ENCODE results near the gene PTPRE. TPM values are rescaled to one million over a fixed set of nuclear protein-coding genes. Genes with fewer than 3 reads are reported as not detected.

The PTPRE gene
- polyA plus RNA-seq, 1 of the 3 experiments (the other 2 are of a cell fraction) = 11.8 TPM

DNA sequence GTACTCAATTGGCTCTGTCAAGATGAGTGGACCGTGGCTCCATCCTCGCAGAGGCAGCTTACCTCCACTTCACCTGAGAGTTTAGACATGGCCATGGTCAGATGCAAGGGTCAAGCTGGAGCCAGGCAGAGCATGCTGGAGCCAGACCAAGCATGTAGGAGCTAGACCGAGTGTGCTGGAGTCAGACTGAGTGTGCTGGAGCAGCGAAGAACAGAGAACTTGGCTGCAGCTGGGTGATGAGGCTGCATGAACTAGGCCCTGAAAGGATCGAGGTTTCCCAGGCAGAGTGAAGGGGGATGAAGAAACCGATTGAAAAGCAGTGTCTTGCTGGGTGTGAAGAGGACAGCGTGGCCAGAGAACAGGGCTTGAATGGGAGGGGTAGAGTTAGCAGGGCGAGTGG lies 133.2 kb downstream of the PTPRE start:
- WGBS (ENCODE audit: low lambda C conversion rate) = 82% methylated on average over 8 of the region's 8 CpGs
- ChIA-PET POLR2A (no interaction called here), CTCF (interaction anchor here (0.8 to 1.1 kb wide), 2 partner anchors 29 to 39 kb away, joined by 3 to 4 read pairs; no protein-coding TSS in a partner anchor)
- Histone ChIP-seq H3K79me2 (ENCODE audit: insufficient read depth) (no peaks in the 10 kb centered on the region), H3K9ac (no peak overlapping the region), H3K27me3 (ENCODE audit: insufficient read depth) (no peaks in the 10 kb centered on the region), H2AFZ (ENCODE audit: low read depth) (no peak overlapping the region), H4K20me1 (ENCODE audit: insufficient read depth) (no peaks in the 10 kb centered on the region), H3K36me3 (replicated peaks in 1 of 2; ENCODE audit: control insufficient read depth in 1 of 2, insufficient read depth in 2 of 2, low read length in 1 of 2) (peaks cover 0 to 4% of the 10 kb centered on the region in 2 experiments), H3K4me2 (no peak overlapping the region), H3K9me3 (no peaks in the 10 kb centered on the region), H3K9me2 (no peaks in the 10 kb centered on the region), H3K27ac (ENCODE audit: low read depth in 2 of 2, low read length in 1 of 2) (no peak overlapping the region), H3F3A (replicated peaks; ENCODE audit: insufficient read depth) (peaks cover 7% of the 10 kb centered on the region), H3K4me3 (ENCODE audit: low read depth in 2 of 2, low read length in 1 of 2) (no peak overlapping the region), H3K4me1 (ENCODE audit: control insufficient read depth in 1 of 2, insufficient read depth in 2 of 2, low read depth in 1 of 2, low read length in 1 of 2) (peaks cover 5 to 6% of the 10 kb centered on the region in 2 experiments; a peak in 1 of 4 replicates)
- TF ChIP-seq, protein P1, sequence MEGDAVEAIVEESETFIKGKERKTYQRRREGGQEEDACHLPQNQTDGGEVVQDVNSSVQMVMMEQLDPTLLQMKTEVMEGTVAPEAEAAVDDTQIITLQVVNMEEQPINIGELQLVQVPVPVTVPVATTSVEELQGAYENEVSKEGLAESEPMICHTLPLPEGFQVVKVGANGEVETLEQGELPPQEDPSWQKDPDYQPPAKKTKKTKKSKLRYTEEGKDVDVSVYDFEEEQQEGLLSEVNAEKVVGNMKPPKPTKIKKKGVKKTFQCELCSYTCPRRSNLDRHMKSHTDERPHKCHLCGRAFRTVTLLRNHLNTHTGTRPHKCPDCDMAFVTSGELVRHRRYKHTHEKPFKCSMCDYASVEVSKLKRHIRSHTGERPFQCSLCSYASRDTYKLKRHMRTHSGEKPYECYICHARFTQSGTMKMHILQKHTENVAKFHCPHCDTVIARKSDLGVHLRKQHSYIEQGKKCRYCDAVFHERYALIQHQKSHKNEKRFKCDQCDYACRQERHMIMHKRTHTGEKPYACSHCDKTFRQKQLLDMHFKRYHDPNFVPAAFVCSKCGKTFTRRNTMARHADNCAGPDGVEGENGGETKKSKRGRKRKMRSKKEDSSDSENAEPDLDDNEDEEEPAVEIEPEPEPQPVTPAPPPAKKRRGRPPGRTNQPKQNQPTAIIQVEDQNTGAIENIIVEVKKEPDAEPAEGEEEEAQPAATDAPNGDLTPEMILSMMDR (IDR thresholded peaks at IDR 0.05) = no peak
- TF ChIP-seq MEF2A (IDR thresholded peaks at IDR 0.05; ENCODE audit: borderline replicate concordance, low read depth) (no peak), POLR2AphosphoS5 (IDR thresholded peaks at IDR 0.05; ENCODE audit: low read depth, low read length) (no peak), MXI1 (IDR thresholded peaks at IDR 0.05; ENCODE audit: low read depth, low read length) (no peak), RAD21 (IDR thresholded peaks at IDR 0.05; ENCODE audit: low read length) (no peak), YY1 (IDR thresholded peaks at IDR 0.05; ENCODE audit: low read depth) (no peak), JUND (IDR thresholded peaks at IDR 0.05) (no peak), RXRA (IDR thresholded peaks at IDR 0.05; ENCODE audit: borderline replicate concordance, low read depth) (no peak), SMC3 (IDR thresholded peaks at IDR 0.05; ENCODE audit: low read depth, low read length) (no peak)
- TF ChIP-seq, protein P2, sequence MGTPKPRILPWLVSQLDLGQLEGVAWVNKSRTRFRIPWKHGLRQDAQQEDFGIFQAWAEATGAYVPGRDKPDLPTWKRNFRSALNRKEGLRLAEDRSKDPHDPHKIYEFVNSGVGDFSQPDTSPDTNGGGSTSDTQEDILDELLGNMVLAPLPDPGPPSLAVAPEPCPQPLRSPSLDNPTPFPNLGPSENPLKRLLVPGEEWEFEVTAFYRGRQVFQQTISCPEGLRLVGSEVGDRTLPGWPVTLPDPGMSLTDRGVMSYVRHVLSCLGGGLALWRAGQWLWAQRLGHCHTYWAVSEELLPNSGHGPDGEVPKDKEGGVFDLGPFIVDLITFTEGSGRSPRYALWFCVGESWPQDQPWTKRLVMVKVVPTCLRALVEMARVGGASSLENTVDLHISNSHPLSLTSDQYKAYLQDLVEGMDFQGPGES (IDR thresholded peaks at IDR 0.05; ENCODE audit: low read depth, low read length) = no peak
- TF ChIP-seq, protein P3, sequence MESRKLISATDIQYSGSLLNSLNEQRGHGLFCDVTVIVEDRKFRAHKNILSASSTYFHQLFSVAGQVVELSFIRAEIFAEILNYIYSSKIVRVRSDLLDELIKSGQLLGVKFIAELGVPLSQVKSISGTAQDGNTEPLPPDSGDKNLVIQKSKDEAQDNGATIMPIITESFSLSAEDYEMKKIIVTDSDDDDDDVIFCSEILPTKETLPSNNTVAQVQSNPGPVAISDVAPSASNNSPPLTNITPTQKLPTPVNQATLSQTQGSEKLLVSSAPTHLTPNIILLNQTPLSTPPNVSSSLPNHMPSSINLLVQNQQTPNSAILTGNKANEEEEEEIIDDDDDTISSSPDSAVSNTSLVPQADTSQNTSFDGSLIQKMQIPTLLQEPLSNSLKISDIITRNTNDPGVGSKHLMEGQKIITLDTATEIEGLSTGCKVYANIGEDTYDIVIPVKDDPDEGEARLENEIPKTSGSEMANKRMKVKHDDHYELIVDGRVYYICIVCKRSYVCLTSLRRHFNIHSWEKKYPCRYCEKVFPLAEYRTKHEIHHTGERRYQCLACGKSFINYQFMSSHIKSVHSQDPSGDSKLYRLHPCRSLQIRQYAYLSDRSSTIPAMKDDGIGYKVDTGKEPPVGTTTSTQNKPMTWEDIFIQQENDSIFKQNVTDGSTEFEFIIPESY (IDR thresholded peaks at IDR 0.05; ENCODE audit: borderline replicate concordance, low read depth) = no peak
- TF ChIP-seq, protein P4, sequence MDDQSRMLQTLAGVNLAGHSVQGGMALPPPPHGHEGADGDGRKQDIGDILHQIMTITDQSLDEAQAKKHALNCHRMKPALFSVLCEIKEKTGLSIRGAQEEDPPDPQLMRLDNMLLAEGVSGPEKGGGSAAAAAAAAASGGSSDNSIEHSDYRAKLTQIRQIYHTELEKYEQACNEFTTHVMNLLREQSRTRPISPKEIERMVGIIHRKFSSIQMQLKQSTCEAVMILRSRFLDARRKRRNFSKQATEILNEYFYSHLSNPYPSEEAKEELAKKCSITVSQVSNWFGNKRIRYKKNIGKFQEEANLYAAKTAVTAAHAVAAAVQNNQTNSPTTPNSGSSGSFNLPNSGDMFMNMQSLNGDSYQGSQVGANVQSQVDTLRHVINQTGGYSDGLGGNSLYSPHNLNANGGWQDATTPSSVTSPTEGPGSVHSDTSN (IDR thresholded peaks at IDR 0.05) = no peak
- DNase-seq = no peak
